ENCODE data around the gene ERGIC3. TPM values are rescaled to one million over a fixed set of nuclear protein-coding genes. Genes with fewer than 3 reads are reported as not detected.

ERGIC3 gene
- total RNA-seq, 1 experiment from 2014 or later, result 392 TPM

DNA sequence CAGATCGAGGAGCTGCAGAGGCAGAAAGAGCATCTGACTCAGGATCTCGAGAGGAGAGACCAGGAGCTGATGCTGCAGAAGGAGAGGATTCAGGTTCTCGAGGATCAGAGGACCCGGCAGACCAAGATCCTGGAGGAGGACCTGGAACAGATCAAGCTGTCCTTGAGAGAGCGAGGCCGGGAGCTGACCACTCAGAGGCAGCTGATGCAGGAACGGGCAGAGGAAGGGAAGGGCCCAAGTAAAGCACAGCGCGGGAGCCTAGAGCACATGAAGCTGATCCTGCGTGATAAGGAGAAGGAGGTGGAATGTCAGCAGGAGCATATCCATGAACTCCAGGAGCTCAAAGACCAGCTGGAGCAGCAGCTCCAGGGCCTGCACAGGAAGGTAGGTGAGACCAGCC is 38.6 kb upstream of the ERGIC3 start:
- DNase-seq, result no peak
- H3K4me1 Mint-ChIP-seq (ENCODE audit: low read depth, unreplicated experiment), result no peaks in the 10 kb centered on the region
- no peak for TF ChIP-seq CTCF (IDR thresholded peaks at IDR 0.05; ENCODE audit: unreplicated experiment)
- intact Hi-C loops (cut with micrococcal nuclease; ENCODE audit: unreplicated experiment), result no loop called here
- CTCF ChIA-PET, result interaction anchor here (1.1 to 1.8 kb wide), 4 partner anchors 13 to 48 kb away, joined by 3 to 4 read pairs (median 4); no protein-coding TSS in a partner anchor
- no TSS peak for BruUV-seq (replicated peaks)
- no peaks in the 10 kb centered on the region for H3K27me3 Mint-ChIP-seq (ENCODE audit: unreplicated experiment)
- no peaks in the 10 kb centered on the region for H3K9me3 Mint-ChIP-seq (ENCODE audit: low read depth, unreplicated experiment)
- peaks cover 27% of the 10 kb centered on the region for H3K36me3 Mint-ChIP-seq (ENCODE audit: insufficient read depth, unreplicated experiment)
- no peak overlapping the region for H3K4me3 Mint-ChIP-seq (ENCODE audit: low read depth, unreplicated experiment)
- H3K27ac Mint-ChIP-seq (ENCODE audit: unreplicated experiment), result no peak overlapping the region

- no peak overlapping the region for H3K4me3 Mint-ChIP-seq (ENCODE audit: low read depth, unreplicated experiment)
- no peak overlapping the region for H3K27ac Mint-ChIP-seq (ENCODE audit: unreplicated experiment)
- DNase-seq, result no peak
- CTCF ChIA-PET, result interaction anchor here (1.0 to 1.8 kb wide), 5 partner anchors 12 to 49 kb away, joined by 3 to 4 read pairs (median 3); no protein-coding TSS in a partner anchor
- no peaks in the 10 kb centered on the region for H3K4me1 Mint-ChIP-seq (ENCODE audit: low read depth, unreplicated experiment)
- no peaks in the 10 kb centered on the region for H3K9me3 Mint-ChIP-seq (ENCODE audit: low read depth, unreplicated experiment)
- BruUV-seq (replicated peaks), result no TSS peak
- H3K36me3 Mint-ChIP-seq (ENCODE audit: insufficient read depth, unreplicated experiment), result peaks cover 33% of the 10 kb centered on the region
- no peaks in the 10 kb centered on the region for H3K27me3 Mint-ChIP-seq (ENCODE audit: unreplicated experiment)
- no peak for TF ChIP-seq CTCF (IDR thresholded peaks at IDR 0.05; ENCODE audit: unreplicated experiment)
- intact Hi-C loops (cut with micrococcal nuclease; ENCODE audit: unreplicated experiment), result no loop called here
Observed at GRCh38 chr20:35503841-35504561, 37.9 kb upstream of the ERGIC3 start.

DNA sequence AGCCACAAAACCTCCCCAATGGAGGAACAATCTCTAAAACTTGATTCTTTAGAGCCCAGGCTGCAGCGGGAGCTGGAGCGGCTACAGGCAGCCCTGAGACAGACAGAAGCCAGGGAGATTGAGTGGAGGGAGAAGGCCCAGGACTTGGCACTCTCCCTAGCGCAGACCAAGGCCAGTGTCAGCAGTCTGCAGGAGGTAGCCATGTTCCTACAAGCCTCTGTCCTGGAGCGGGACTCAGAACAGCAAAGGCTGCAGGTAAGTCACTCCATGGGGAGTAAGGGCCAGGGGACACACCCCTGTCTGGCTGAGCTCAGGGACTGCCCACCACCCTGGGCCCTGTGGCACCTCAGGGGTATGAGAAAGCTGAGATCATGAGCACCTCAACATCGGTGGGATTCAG is 37.1 kb upstream of the ERGIC3 start:
- TF ChIP-seq CTCF (IDR thresholded peaks at IDR 0.05; ENCODE audit: unreplicated experiment), result no peak
- CTCF ChIA-PET, result interaction anchor here (0.7 to 1.8 kb wide), 3 partner anchors 11 to 38 kb away, joined by 3 to 5 read pairs (median 4); no protein-coding TSS in a partner anchor
- BruUV-seq (replicated peaks), result no TSS peak
- H3K36me3 Mint-ChIP-seq (ENCODE audit: insufficient read depth, unreplicated experiment), result peaks cover 33% of the 10 kb centered on the region
- intact Hi-C loops (cut with micrococcal nuclease; ENCODE audit: unreplicated experiment), result no loop called here
- H3K4me1 Mint-ChIP-seq (ENCODE audit: low read depth, unreplicated experiment), result no peaks in the 10 kb centered on the region
- H3K27me3 Mint-ChIP-seq (ENCODE audit: unreplicated experiment), result no peaks in the 10 kb centered on the region
- DNase-seq, result no peak
- H3K9me3 Mint-ChIP-seq (ENCODE audit: low read depth, unreplicated experiment), result no peaks in the 10 kb centered on the region
- no peak overlapping the region for H3K4me3 Mint-ChIP-seq (ENCODE audit: low read depth, unreplicated experiment)
- H3K27ac Mint-ChIP-seq (ENCODE audit: unreplicated experiment), result no peak overlapping the region

GRCh38 chr20:35506179-35506578 is 35.7 kb upstream of the ERGIC3 start:
- Mint-ChIP-seq H3K9me3 (ENCODE audit: low read depth, unreplicated experiment) (no peaks in the 10 kb centered on the region), H3K27me3 (ENCODE audit: unreplicated experiment) (no peaks in the 10 kb centered on the region), H3K4me1 (ENCODE audit: low read depth, unreplicated experiment) (no peaks in the 10 kb centered on the region), H3K27ac (ENCODE audit: unreplicated experiment) (no peak overlapping the region), H3K4me3 (ENCODE audit: low read depth, unreplicated experiment) (no peak overlapping the region), H3K36me3 (ENCODE audit: insufficient read depth, unreplicated experiment) (peaks cover 34% of the 10 kb centered on the region)
- CTCF ChIA-PET, result no interaction called here
- DNase-seq, result no peak
- BruUV-seq (replicated peaks), result no TSS peak
- intact Hi-C loops (cut with micrococcal nuclease; ENCODE audit: unreplicated experiment), result no loop called here
- no peak for TF ChIP-seq CTCF (IDR thresholded peaks at IDR 0.05; ENCODE audit: unreplicated experiment)

All from Calu3 (cell line).